T-helper 1 cell treated with Interleukin-12 subunit alpha and Interleukin-12 subunit beta and Interleukin-4 antibody, amounts not matched to agents 30 μg/mL and 1 μg/mL, for 36 hours (primary cell): Measurements from ENCODE around the gene ADAMTS17.
"Not testable (repeated sequence)": the region's sequence is repeated elsewhere in the genome, so short reads cannot be mapped to it uniquely, and the experiment has no call there.

Source experiments
- H3K27ac Mint-ChIP-seq: one replicate; pipeline ENCODE4 v1.8.0; 2021; ENCODE audit warnings: mild to moderate bottlenecking, mixed read lengths
- H3K27me3 Mint-ChIP-seq: one replicate; pipeline ENCODE4 v1.8.0; 2021; ENCODE audit warnings: low read depth, mixed read lengths
- H3K36me3 Mint-ChIP-seq: one replicate; pipeline ENCODE4 v1.8.0; 2021; ENCODE audit warnings: low read depth, mixed read lengths
- H3K4me1 Mint-ChIP-seq: one replicate; pipeline ENCODE4 v1.8.0; 2021; ENCODE audit warnings: low read depth, mixed read lengths
- H3K4me3 Mint-ChIP-seq: one replicate; pipeline ENCODE4 v1.8.0; 2021; ENCODE audit warnings: mild to moderate bottlenecking, moderate library complexity, mixed read lengths
- H3K9me3 Mint-ChIP-seq: one replicate; pipeline ENCODE4 v1.8.0; 2021; ENCODE audit warnings: mixed read lengths

The ADAMTS17 gene

GRCh38 chr15:100095541-100096247 is 246.1 kb downstream of the ADAMTS17 start:
- Mint-ChIP-seq H3K4me3 (no peak overlapping the region), H3K27ac (no peak overlapping the region), H3K36me3 (no peaks in the 10 kb centered on the region), H3K27me3 (peaks cover 4% of the 10 kb centered on the region), H3K4me1 (no peaks in the 10 kb centered on the region), H3K9me3 (no peaks in the 10 kb centered on the region)

GRCh38 chr15:100094127-100094510 is 247.7 kb downstream of the ADAMTS17 start:
- Mint-ChIP-seq H3K4me3 (no peak overlapping the region), H3K9me3 (no peaks in the 10 kb centered on the region), H3K27me3 (no peaks in the 10 kb centered on the region)

GRCh38 chr15:100093211-100094126 is 248.3 kb downstream of the ADAMTS17 start:
- Mint-ChIP-seq H3K9me3 (no peaks in the 10 kb centered on the region), H3K27me3 (no peaks in the 10 kb centered on the region), H3K4me3 (no peak overlapping the region), H3K27ac (no peak overlapping the region), H3K4me1 (no peaks in the 10 kb centered on the region), H3K36me3 (no peaks in the 10 kb centered on the region)

More at GRCh38 chr15:100094127-100094510, 247.7 kb downstream of the ADAMTS17 start:
- Mint-ChIP-seq H3K4me1 (no peaks in the 10 kb centered on the region), H3K27ac (no peak overlapping the region), H3K36me3 (no peaks in the 10 kb centered on the region)

- Mint-ChIP-seq H3K27me3 (no peaks in the 10 kb centered on the region), H3K4me1 (no peaks in the 10 kb centered on the region), H3K4me3 (no peak overlapping the region), H3K36me3 (no peaks in the 10 kb centered on the region), H3K27ac (no peak overlapping the region), H3K9me3 (no peaks in the 10 kb centered on the region)
Observed at GRCh38 chr15:100092034-100092433, 249.7 kb downstream of the ADAMTS17 start.

- no peaks in the 10 kb centered on the region for H3K4me1 Mint-ChIP-seq
- H3K27me3 Mint-ChIP-seq, result no peaks in the 10 kb centered on the region
- no peak overlapping the region for H3K4me3 Mint-ChIP-seq
- H3K27ac Mint-ChIP-seq, result no peak overlapping the region
- H3K9me3 Mint-ChIP-seq, result no peaks in the 10 kb centered on the region
- no peaks in the 10 kb centered on the region for H3K36me3 Mint-ChIP-seq
Observed at GRCh38 chr15:100090411-100090810, 251.4 kb downstream of the ADAMTS17 start.

GRCh38 chr15:100084042-100084821 is 257.5 kb downstream of the ADAMTS17 start:
- H3K4me1 Mint-ChIP-seq, H3K27me3 Mint-ChIP-seq, H3K36me3 Mint-ChIP-seq, H3K4me3 Mint-ChIP-seq, H3K9me3 Mint-ChIP-seq, H3K27ac Mint-ChIP-seq: not testable (repeated sequence)

- Mint-ChIP-seq H3K4me1 (no peaks in the 10 kb centered on the region), H3K36me3 (no peaks in the 10 kb centered on the region), H3K27me3 (no peaks in the 10 kb centered on the region), H3K9me3 (no peaks in the 10 kb centered on the region), H3K4me3 (no peak overlapping the region), H3K27ac (no peak overlapping the region)
Observed at GRCh38 chr15:100083572-100083971, 258.2 kb downstream of the ADAMTS17 start.

GRCh38 chr15:100082761-100083402 is 258.9 kb downstream of the ADAMTS17 start:
- Mint-ChIP-seq H3K36me3 (no peaks in the 10 kb centered on the region), H3K4me3 (no peak overlapping the region), H3K27ac (no peak overlapping the region), H3K9me3 (no peaks in the 10 kb centered on the region), H3K4me1 (no peaks in the 10 kb centered on the region), H3K27me3 (no peaks in the 10 kb centered on the region)

GRCh38 chr15:100081454-100081853 is 260.3 kb downstream of the ADAMTS17 start:
- Mint-ChIP-seq H3K36me3 (no peaks in the 10 kb centered on the region), H3K9me3 (no peaks in the 10 kb centered on the region), H3K4me3 (no peak overlapping the region), H3K27ac (no peak overlapping the region), H3K27me3 (peaks cover 4% of the 10 kb centered on the region), H3K4me1 (no peaks in the 10 kb centered on the region)

GRCh38 chr15:100078511-100079220 is 263.1 kb downstream of the ADAMTS17 start:
- peaks cover 8% of the 10 kb centered on the region for H3K27me3 Mint-ChIP-seq
- H3K9me3 Mint-ChIP-seq, result no peaks in the 10 kb centered on the region
- no peaks in the 10 kb centered on the region for H3K4me1 Mint-ChIP-seq
- no peak overlapping the region for H3K27ac Mint-ChIP-seq
- no peaks in the 10 kb centered on the region for H3K36me3 Mint-ChIP-seq
- H3K4me3 Mint-ChIP-seq, result no peak overlapping the region

GRCh38 chr15:100075229-100075628 is 266.5 kb downstream of the ADAMTS17 start:
- Mint-ChIP-seq H3K4me1 (no peaks in the 10 kb centered on the region), H3K4me3 (no peak overlapping the region), H3K9me3 (no peaks in the 10 kb centered on the region), H3K36me3 (no peaks in the 10 kb centered on the region), H3K27ac (no peak overlapping the region), H3K27me3 (peaks cover 8% of the 10 kb centered on the region)

GRCh38 chr15:100073982-100074381 is 267.8 kb downstream of the ADAMTS17 start:
- Mint-ChIP-seq H3K4me3 (no peak overlapping the region), H3K36me3 (no peaks in the 10 kb centered on the region), H3K4me1 (no peaks in the 10 kb centered on the region), H3K27me3 (peaks cover 8% of the 10 kb centered on the region), H3K27ac (no peak overlapping the region), H3K9me3 (peaks cover 3% of the 10 kb centered on the region)

- H3K9me3 Mint-ChIP-seq, H3K27ac Mint-ChIP-seq, H3K4me3 Mint-ChIP-seq, H3K36me3 Mint-ChIP-seq, H3K4me1 Mint-ChIP-seq, H3K27me3 Mint-ChIP-seq: not testable (repeated sequence)
Observed at GRCh38 chr15:100066521-100067280, 275.1 kb downstream of the ADAMTS17 start.
